GM18499 (cell line): Measurements from ENCODE around the gene PLA2G4F.

Experiments used
- ATAC-seq: cut with Tn5 transposase; IDR thresholded peaks from one replicate; pipeline ENCODE4 v1.9.1; 2021; ENCODE audit warnings: moderate number of reproducible peaks; ENCODE audit not compliant: insufficient read depth, unreplicated experiment

The PLA2G4F gene

DNA sequence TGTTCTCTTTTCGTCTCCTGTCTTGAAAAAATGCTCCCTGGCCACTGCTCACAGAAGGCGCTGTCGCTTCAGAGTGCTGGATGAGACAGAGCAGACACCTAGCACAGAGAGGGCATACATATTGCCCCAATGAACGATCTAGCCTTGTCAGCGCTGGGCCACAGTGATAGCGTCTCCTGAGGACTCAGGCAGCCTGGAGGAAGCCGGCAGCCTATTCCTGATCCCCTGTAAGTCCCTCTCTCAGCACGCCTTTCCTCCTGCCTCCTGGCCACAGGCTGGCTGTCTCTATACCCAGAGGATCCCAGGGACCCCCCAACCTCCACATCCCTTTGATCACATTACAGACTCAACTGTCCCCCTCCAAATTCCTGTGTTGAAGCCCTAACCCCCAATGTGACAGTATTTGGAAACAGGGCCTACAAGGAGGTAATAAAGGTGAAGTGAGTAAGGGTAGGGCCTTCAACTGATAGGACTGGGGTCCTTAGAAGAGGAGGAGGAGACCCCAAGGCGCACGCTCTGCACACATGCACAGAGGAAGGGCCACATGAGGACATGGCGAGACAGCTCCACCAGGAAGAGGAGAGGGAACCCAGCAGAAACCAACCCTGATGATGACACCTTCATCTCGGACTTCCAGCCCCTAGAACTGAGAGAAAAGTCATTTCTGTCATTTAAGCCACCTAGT lies 7.5 kb downstream of the PLA2G4F start:
- no peak for ATAC-seq

DNA sequence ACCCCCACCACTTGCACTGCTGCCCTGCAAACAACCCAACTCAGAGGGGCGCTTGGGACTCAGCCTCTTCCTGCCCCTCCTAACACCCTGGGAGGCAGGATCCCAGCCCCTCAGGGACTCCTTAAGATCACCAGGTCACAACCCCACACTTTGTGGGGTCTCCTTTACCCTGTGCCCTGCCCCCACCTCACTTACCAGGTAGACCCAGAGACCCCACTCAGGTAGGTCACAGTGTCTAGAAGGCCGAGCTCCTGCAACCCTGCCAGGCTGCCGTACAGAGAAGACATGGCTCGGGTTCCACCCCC lies 9.1 kb downstream of the PLA2G4F start:
- ATAC-seq: no peak

DNA sequence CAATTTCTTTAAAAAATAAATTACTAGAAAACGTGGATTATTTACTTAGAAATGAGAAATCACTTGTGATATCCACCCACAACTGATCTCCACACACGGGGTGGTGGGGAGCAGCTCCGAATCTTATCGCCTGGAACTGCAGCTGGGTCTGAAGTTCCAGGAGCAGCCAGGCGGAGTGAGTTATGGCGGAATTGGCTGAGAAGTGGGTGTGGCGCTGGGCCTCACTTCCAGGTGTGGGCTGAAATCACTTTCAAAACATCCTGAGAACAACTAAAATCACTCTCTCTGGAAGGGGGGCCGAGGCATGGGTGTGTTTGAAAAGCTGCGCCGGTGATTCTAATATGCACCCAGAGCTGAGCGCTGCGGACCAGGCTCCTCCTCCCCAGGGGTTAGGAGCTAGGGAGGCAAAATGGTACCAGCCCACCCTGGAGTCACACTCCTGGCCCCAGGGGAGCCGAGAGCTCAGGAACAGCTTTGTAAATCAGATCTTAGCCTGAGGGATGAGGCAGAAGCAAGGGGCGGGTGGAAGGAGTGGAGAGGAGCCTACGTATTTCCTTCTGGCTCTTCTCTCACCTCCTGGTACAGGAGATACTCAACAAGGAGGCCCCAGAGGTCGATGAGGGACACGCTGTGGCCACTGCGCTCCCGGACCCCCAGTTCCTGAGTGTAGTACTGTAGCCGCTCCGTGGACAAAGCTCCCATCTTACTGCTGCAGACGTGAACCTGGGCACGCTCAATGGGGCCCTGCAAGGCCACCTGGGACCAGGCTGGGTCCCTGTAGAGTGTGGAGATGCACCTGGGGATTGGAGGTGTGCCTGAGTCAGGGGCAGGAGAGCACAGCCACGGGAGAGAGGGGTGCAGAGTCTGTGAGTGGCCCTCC lies 9.6 kb downstream of the PLA2G4F start:
- no peak for ATAC-seq

- ATAC-seq: no peak
Observed at GRCh38 chr15:42145546-42146455, 10.6 kb downstream of the PLA2G4F start.

DNA sequence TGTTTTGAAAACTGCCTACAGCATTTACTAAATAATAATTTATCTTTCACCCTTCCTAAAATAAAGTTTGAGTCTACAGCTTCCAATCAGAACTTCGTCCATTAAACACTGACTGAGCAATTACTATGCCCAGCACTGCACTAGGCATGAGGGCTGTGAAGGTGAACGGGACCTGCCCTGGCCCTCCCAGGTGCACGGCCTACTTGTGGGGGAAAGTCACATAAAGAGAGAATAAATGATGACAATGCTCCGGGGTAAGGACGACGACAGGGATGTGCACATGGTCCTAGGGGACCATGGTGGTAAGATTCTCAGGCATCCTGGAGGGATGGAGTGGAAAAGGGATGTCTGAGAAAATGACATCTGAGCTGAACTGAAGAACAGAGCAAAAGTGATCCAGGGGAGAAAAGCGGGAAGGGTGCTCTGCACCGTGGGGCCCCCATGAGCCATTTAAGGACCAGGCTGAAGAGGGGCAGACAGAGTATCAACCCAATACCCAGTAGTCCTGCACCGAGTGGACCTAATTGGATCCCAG lies 11.5 kb downstream of the PLA2G4F start:
- ATAC-seq: no peak

- no peak for ATAC-seq
Observed at GRCh38 chr15:42143866-42144625, 12.4 kb downstream of the PLA2G4F start.

- no peak for ATAC-seq
Observed at GRCh38 chr15:42143356-42143755, 13.1 kb downstream of the PLA2G4F start.

- ATAC-seq: no peak
Observed at GRCh38 chr15:42141795-42142667, 14.4 kb downstream of the PLA2G4F start.

DNA sequence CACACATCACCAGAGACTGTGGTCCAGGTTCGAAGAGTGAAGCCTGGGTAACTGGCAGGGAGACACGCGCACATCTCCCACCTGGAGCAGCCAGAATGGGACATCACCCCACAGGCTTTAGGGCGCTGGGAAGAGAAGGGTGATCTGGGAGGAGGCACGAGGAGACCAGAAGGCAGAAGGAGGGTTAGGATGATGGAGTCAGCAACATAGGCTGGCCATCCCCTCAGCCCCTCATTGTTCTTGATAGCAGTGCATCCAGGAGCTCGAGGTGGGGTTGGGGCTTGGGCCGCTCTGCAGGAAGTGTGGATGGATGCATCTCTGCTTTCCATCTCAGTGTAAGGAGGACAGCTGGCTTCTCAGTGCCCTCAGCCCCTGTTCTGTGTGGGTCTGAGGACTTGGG lies 15.2 kb downstream of the PLA2G4F start:
- ATAC-seq: no peak

DNA sequence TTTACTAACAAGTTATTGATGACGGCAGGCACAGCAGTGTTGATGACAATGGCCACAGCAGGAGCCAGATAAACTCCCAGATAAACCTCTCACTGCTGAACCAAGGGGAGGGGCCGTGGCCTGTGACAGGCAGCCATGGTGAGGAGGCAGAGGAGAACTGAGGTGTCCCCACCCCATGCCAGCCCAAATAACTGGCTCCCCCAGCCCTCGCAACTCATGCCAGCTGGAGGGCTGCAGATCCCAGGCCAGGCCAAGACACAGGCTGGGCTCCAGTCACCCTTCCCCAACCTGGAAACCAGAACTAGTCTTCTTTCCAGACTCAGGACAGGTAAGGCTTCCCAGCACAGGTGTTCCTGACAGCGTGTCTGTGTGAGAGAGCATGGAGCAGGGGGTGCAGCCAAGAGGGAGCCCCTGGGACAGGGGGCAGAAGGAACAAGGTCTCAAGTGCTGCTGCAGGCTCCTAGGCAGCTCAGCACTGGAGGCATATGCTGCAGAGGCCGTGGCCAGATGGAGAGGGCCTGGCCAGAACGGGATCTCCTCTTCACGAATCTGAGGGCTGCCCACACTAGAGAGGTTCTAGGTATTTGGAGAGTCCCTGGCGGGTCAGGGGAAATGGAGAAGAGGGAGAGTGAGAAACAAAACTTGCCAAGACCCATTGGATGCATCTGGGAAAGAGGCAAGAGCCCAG lies 15.9 kb downstream of the PLA2G4F start:
- ATAC-seq: no peak

DNA sequence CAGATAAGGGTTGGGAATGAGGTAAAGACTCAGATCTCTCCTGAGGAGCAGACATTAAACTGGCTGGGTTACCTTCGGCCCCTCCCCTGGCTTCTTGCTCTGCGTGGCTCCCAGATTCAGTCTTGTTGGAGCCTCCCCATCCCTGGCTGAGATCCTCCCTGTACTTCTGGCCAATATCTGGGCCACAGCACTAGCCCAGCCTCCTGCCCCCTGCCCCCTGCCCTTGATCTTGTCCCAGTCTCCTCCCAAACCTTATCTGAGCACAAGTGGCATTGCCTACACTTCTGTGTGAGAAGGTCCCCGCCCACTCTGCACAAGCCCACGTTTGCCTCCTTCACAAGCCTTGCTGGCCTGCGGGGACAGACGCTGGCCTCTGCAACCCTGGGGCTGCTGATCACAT lies 16.8 kb downstream of the PLA2G4F start:
- no peak for ATAC-seq

DNA sequence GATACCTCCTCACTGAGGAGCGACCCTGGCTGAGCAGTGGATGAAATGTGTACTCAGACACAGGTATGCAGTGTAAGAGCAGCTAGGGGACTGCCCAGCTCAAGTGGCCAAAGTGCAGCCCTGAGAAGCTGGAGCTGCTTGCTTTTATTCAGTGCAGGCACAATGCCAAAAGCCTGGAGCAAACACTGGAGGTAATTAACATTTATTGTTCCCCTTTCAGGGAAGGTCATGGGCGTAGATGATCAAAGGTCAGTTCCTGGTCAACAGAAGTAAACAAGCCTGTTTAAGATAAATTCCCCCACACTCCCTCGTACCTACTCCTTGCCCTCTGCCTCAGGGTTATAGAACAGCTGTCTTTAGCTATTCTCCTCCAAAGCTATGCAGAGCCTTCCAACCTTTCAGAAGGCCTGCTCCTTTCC lies 17.5 kb downstream of the PLA2G4F start:
- ATAC-seq: no peak

- ATAC-seq: no peak
Observed at GRCh38 chr15:42138411-42138810, 18.0 kb downstream of the PLA2G4F start.

- ATAC-seq: no peak
Observed at GRCh38 chr15:42137461-42138261, 18.8 kb downstream of the PLA2G4F start.

DNA sequence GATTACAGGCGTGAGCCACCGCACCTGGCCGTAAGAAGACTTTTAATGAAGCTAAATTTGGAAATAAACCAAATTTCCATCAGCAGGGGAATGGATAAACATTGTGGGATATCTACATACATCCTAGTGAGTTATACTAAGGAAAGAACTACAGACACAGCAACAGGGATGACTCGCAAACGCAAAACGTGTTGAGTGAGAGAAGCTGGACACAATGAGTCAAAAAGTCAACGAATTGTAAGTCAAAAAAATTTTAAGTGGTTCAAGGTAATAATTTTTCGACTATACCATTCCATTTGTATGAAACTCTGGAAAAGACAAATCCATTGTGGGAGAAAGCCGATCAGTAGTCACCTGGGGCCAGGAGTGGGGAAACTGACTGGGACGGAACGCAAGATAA lies 19.9 kb downstream of the PLA2G4F start:
- ATAC-seq: no peak

GRCh38 chr15:42135351-42135750 lies 21.1 kb downstream of the PLA2G4F start:
- no peak for ATAC-seq

DNA sequence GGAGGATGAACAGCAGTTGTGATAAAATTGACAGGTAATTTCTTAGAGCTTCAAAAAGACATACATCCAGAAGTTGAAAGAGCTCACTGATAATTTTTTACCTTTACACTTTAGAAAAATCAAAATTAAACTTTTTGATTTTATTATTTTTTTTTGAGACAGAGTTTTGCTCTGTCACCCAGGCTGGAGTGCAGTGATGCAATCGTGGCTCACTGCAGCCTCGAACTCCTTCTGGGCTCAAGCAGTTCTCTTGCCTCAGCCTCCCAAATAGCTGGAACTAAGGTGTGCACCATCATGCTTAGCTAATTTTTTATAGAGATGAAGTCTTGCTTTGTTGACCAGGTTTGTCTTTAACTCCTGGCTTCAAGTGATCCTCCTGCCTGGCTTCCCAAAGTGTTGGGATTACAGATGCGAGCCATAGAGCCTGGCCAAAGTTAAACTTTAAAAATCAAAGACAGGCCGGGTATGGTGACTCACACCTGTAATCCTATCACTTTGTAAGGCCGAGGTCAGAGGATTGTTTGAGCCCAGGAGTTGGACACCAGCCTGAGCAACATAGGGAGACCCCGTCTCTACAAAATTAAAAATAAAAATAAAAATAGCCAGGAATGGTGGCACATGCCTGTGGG lies 21.7 kb downstream of the PLA2G4F start:
- ATAC-seq: no peak
